OCI-LY7 (cell line): ENCODE results near the gene B2M. TPM values are rescaled to one million over a fixed set of nuclear protein-coding genes. Genes with fewer than 3 reads are reported as not detected.
A peak's percentile ranks its signal among the peaks of the same experiment; 100 is the strongest.
"Not testable (repeated sequence)": the region's sequence is repeated elsewhere in the genome, so short reads cannot be mapped to it uniquely, and the experiment has no call there.

Experiments used
- BruUV-seq: library from RNA; stranded (reverse); fragments of 400-500 nt; replicated peaks from 2 replicates; lab custom pipeline; 2021; lab: Mats Ljungman, UMichigan
- CTCF ChIA-PET: fragments of 300-600 bp; sonication (Branson Sonifier 250); formaldehyde crosslinking; loops from one replicate; lab custom pipeline; 2022; ENCODE audit warnings: antibody characterized with exemption; ENCODE audit not compliant: unreplicated experiment; lab: Charles Lee
- POLR2A ChIA-PET: fragments of 300-600 bp; sonication (Branson Sonifier 250); formaldehyde crosslinking; loops from one replicate; lab custom pipeline; 2022; ENCODE audit warnings: antibody characterized with exemption; lab: Charles Lee
- DNase-seq: peaks from one replicate; pipeline ENCODE4 v3.0.0-alpha.2; 2015; ENCODE audit warnings: low spot score
- H2AFZ ChIP-seq: fragments of 200-600 bp; sonication (generic), shearing (Covaris generic); 2 replicates; pipeline ENCODE4 v1.6.1; 2014; ENCODE audit warnings: mild to moderate bottlenecking, antibody characterized with exemption, low read length, moderate library complexity
- H3K27ac ChIP-seq: fragments of 200-600 bp; sonication (generic); 2 replicates; pipeline ENCODE4 v1.5.1; 2014; ENCODE audit warnings: mixed run types, low read depth, mild to moderate bottlenecking, moderate library complexity, low read length, inconsistent platforms; ENCODE audit not compliant: poor library complexity, severe bottlenecking
- H3K36me3 ChIP-seq: fragments of 200-600 bp; sonication (generic); 2 replicates; pipeline ENCODE4 v1.6.1; 2014; ENCODE audit warnings: mild to moderate bottlenecking, antibody characterized with exemption, low read length, moderate library complexity, mixed read lengths; ENCODE audit not compliant: insufficient read depth
- H3K4me1 ChIP-seq: fragments of 200-600 bp; sonication (generic); 2 replicates; pipeline ENCODE4 v1.5.1; 2014; ENCODE audit warnings: mild to moderate bottlenecking, low read length; ENCODE audit not compliant: insufficient read depth, poor library complexity, severe bottlenecking
- H3K4me2 ChIP-seq: fragments of 200-600 bp; sonication (generic); 2 replicates; pipeline ENCODE4 v1.6.1; 2014; ENCODE audit warnings: mild to moderate bottlenecking, low read length
- H3K4me3 ChIP-seq: fragments of 200-600 bp; sonication (generic); 2 replicates; pipeline ENCODE4 v1.5.1; 2014; ENCODE audit warnings: mild to moderate bottlenecking, low read depth, low read length; ENCODE audit not compliant: poor library complexity, severe bottlenecking
- H3K79me2 ChIP-seq: fragments of 200-600 bp; sonication (generic); 2 replicates; pipeline ENCODE4 v1.6.1; 2016; ENCODE audit warnings: low read depth, mild to moderate bottlenecking, low read length, moderate library complexity, mixed read lengths; ENCODE audit not compliant: insufficient read depth
- H3K9me2 ChIP-seq: fragments of 200-600 bp; sonication (generic); 2 replicates; pipeline ENCODE4 v1.6.1; 2016; ENCODE audit warnings: mild to moderate bottlenecking, low read length, mixed read lengths; ENCODE audit not compliant: insufficient read depth
- H3K9me3 ChIP-seq: fragments of 200-600 bp; sonication (generic); 2 replicates; pipeline ENCODE4 v1.6.1; 2014; ENCODE audit warnings: mild to moderate bottlenecking, mixed run types, low read length, mixed read lengths
- H4K20me1 ChIP-seq: fragments of 200-600 bp; sonication (generic); 2 replicates; pipeline ENCODE4 v1.6.1; 2014; ENCODE audit warnings: mild to moderate bottlenecking, antibody characterized with exemption, low read length, moderate library complexity, mixed read lengths; ENCODE audit not compliant: insufficient read depth
- EZH2phosphoT487 ChIP-seq: fragments of 200-600 bp; sonication (generic); IDR thresholded peaks from 2 replicates; pipeline ENCODE4 v1.6.1; 2018; ENCODE audit warnings: low read depth, borderline replicate concordance, mild to moderate bottlenecking, mixed run types, antibody characterized with exemption, low read length, moderate library complexity, mixed read lengths
- intact Hi-C: fragments of 100-400 bp; cut with micrococcal nuclease; formaldehyde crosslinking; loops from one replicate; pipeline ENCODE4 v1.10.0; 2022; ENCODE audit not compliant: unreplicated experiment
- total RNA-seq, 2 experiments: library from RNA; depleted of rRNA in 1 of 2; stranded (reverse); fragments of >200 nt in 1 of 2; shearing (Covaris generic) in 1 of 2; gene quantifications; 2 replicates each; pipeline ENCODE4 v1.2.3, GENCODE V29; 2014 to 2022
- TF ChIP-seq, protein P1 (sequence below): fragments of 200-600 bp; sonication (generic); conservative IDR thresholded peaks from 2 replicates; pipeline ENCODE4 v1.5.1; 2014; ENCODE audit warnings: mild to moderate bottlenecking, antibody characterized with exemption, low read length, moderate library complexity, mixed read lengths

B2M gene
- total RNA-seq, 2 experiments from 2014 or later: 1,161 to 1,738 TPM

- POLR2A ChIA-PET: interaction anchor here (0.9 to 6.1 kb wide), 7 partner anchors 10 to 146 kb away, joined by 3 to 72 read pairs (median 7); partner anchors contain the start of genes B2M, PATL2 and SPG11
- no peak for TF ChIP-seq EZH2phosphoT487
- TF ChIP-seq, protein P1, sequence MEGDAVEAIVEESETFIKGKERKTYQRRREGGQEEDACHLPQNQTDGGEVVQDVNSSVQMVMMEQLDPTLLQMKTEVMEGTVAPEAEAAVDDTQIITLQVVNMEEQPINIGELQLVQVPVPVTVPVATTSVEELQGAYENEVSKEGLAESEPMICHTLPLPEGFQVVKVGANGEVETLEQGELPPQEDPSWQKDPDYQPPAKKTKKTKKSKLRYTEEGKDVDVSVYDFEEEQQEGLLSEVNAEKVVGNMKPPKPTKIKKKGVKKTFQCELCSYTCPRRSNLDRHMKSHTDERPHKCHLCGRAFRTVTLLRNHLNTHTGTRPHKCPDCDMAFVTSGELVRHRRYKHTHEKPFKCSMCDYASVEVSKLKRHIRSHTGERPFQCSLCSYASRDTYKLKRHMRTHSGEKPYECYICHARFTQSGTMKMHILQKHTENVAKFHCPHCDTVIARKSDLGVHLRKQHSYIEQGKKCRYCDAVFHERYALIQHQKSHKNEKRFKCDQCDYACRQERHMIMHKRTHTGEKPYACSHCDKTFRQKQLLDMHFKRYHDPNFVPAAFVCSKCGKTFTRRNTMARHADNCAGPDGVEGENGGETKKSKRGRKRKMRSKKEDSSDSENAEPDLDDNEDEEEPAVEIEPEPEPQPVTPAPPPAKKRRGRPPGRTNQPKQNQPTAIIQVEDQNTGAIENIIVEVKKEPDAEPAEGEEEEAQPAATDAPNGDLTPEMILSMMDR: peak; percentile 99
- CTCF ChIA-PET: interaction anchor here (0.9 kb wide), 1 partner anchor 10 kb away, joined by 3 read pairs; no protein-coding TSS in a partner anchor
- no peaks in the 10 kb centered on the region for H4K20me1 ChIP-seq
- no peaks in the 10 kb centered on the region for H3K79me2 ChIP-seq
- no peak overlapping the region for H3K27ac ChIP-seq
- H3K4me1 ChIP-seq: peaks cover 35% of the 10 kb centered on the region
- no peaks in the 10 kb centered on the region for H3K9me2 ChIP-seq
- intact Hi-C loops: loop anchor here (1.0 to 5.0 kb wide), 3 partner anchors 75 to 311 kb away; partner anchors contain the start of genes CTDSPL2 and SPG11
- no peaks in the 10 kb centered on the region for H3K36me3 ChIP-seq
- no peaks in the 10 kb centered on the region for H3K9me3 ChIP-seq
- no peak overlapping the region for H3K4me2 ChIP-seq
- H3K4me3 ChIP-seq: no peak overlapping the region
- DNase-seq: peak; percentile 67
- H2AFZ ChIP-seq: no peak overlapping the region
- no TSS peak for BruUV-seq
Measured at GRCh38 chr15:44738340-44738984, 27.1 kb downstream of the B2M start.

DNA sequence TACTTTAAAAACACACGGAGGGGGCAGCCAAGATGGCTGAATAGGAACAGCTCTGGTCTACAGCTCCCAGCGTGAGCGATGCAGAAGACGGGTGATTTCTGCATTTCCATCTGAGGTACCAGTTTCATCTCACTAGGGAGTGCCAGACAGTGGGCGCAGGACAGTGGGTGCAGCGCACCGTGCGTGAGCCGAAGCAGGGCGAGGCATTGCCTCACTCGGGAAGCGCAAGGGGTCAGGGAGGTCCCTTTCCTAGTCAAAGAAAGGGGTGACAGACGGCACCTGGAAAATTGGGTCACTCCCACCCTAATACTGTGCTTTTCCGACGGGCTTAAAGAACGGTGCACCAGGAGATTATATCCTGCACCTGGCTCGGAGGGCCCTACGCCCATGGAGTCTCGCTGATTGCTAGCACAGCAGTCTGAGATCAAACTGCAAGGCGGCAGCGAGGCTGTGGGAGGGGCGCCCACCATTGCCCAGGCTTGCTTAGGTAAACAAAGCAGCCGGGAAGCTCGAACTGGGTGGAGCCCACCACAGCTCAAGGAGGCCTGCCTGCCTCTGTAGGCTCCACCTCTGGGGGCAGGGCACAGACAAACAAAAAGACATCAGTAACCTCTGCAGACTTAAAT is 28.0 kb downstream of the B2M start:
- H3K4me3 ChIP-seq, H3K4me2 ChIP-seq, BruUV-seq, H3K79me2 ChIP-seq, H3K9me2 ChIP-seq, DNase-seq, H3K27ac ChIP-seq, H3K9me3 ChIP-seq, H4K20me1 ChIP-seq, CTCF ChIA-PET, H2AFZ ChIP-seq, H3K36me3 ChIP-seq: not testable (repeated sequence)
- H3K4me1 ChIP-seq: peaks cover 34% of the 10 kb centered on the region
- intact Hi-C loops: loop anchor here (5.0 kb wide), 1 partner anchor 312 kb away; the partner anchor contains the start of gene CTDSPL2
- POLR2A ChIA-PET: interaction anchor here (0.9 to 6.1 kb wide), 4 partner anchors 26 to 147 kb away, joined by 3 to 72 read pairs (median 36); partner anchors contain the start of genes B2M, PATL2 and SPG11

GRCh38 chr15:44743454-44743853 is 32.1 kb downstream of the B2M start:
- H3K36me3 ChIP-seq, POLR2A ChIA-PET, H2AFZ ChIP-seq, H3K4me2 ChIP-seq, H3K4me3 ChIP-seq, BruUV-seq, intact Hi-C loops, DNase-seq, H4K20me1 ChIP-seq, H3K4me1 ChIP-seq, CTCF ChIA-PET, H3K9me3 ChIP-seq, H3K27ac ChIP-seq, H3K9me2 ChIP-seq, H3K79me2 ChIP-seq: not testable (repeated sequence)
